K562 (cell line): ENCODE data around the gene RAP1GAP2.

Experiments
- ATF7 ChIP-seq: fragments of 450-650 bp; IDR thresholded peaks from 2 replicates; pipeline ENCODE4 v1.7.1; 2014; ENCODE audit warnings: mild to moderate bottlenecking, moderate library complexity
- CTCF ChIP-seq, 3 experiments: IDR thresholded peaks in 2 of 3; conservative IDR thresholded peaks in 1 of 3; 2 replicates each; pipeline ENCODE4 v1.5.1; 2011 to 2012; ENCODE audit warnings: low read length in 3 of 3, mild to moderate bottlenecking in 3 of 3, control low read depth in 2 of 3, improper control_type of control experiment in 1 of 3, inconsistent platforms in 1 of 3, low read depth in 1 of 3, mixed read lengths in 1 of 3, moderate library complexity in 1 of 3; ENCODE audit not compliant: insufficient read depth in 2 of 3
- ETS1 ChIP-seq: conservative IDR thresholded peaks from 2 replicates; pipeline ENCODE4 v1.6.1; 2011; ENCODE audit warnings: low read depth, mild to moderate bottlenecking, low read length; ENCODE audit not compliant: control insufficient read depth
- KAT7 ChIP-seq: sonication (generic); formaldehyde crosslinking; IDR thresholded peaks from 2 replicates; pipeline ENCODE4 v1.8.0; 2022; ENCODE audit warnings: missing genetic modification reagents, mild to moderate bottlenecking, borderline replicate concordance
- MEIS2 ChIP-seq: fragments of 450-650 bp; IDR thresholded peaks from 2 replicates; pipeline ENCODE4 v1.6.1; 2014; ENCODE audit warnings: mild to moderate bottlenecking; ENCODE audit not compliant: partially characterized antibody
- RBBP5 ChIP-seq: fragments of 200-600 bp; sonication (generic); IDR thresholded peaks from 2 replicates; pipeline ENCODE4 v1.6.1; 2012; ENCODE audit warnings: borderline replicate concordance, mild to moderate bottlenecking, low read length, control low read depth, inconsistent platforms; ENCODE audit not compliant: insufficient read depth, poor library complexity, severe bottlenecking
- SIN3A ChIP-seq, 2 experiments: fragments of 150-350 bp in 1 of 2; IDR thresholded peaks; 2 replicates each; pipeline ENCODE4 v1.6.1; 2011 to 2016; ENCODE audit warnings: borderline replicate concordance in 2 of 2, low read depth in 2 of 2, low read length in 2 of 2, mild to moderate bottlenecking in 2 of 2, moderate library complexity in 2 of 2; ENCODE audit not compliant: control insufficient read depth in 1 of 2
- SMARCB1 ChIP-seq: IDR thresholded peaks from 2 replicates; pipeline ENCODE4 v1.6.1; 2011; ENCODE audit warnings: improper control_type of control experiment, low read depth; ENCODE audit not compliant: insufficient read length

GRCh38 chr17:2874189-2874686 is 78.0 kb downstream of the RAP1GAP2 start:
- TF ChIP-seq ETS1 (no peak), KAT7 (no peak), CTCF (IDR thresholded peaks at IDR 0.05 in 2 of 3, conservative IDR thresholded peaks at IDR 0.05 in 1 of 3; ENCODE audit: insufficient read depth in 2 of 3, low read depth in 1 of 3, low read length in 3 of 3) (no peak), ATF7 (no peak), SMARCB1 (no peak), SIN3A (IDR thresholded peaks at IDR 0.05; ENCODE audit: borderline replicate concordance in 2 of 2, control insufficient read depth in 1 of 2, low read depth in 2 of 2, low read length in 2 of 2) (no peak), RBBP5 (no peak), MEIS2 (no peak)
